Naive thymus-derived CD8-positive, alpha-beta T cell (primary cell): Measurements from ENCODE around the gene ERGIC2. TPM values are rescaled to one million over a fixed set of nuclear protein-coding genes. Genes with fewer than 3 reads are reported as not detected.

Experiments used
- polyA plus RNA-seq, 3 donors: library from polyadenylated mRNA; unstranded; fragments of 300-500 nt; fragmentation: Illumina TruSeq; gene quantifications; one replicate each; pipeline ENCODE4 v1.2.3, GENCODE V29; 2021
- total RNA-seq, 8 experiments: library from RNA in 2 of 8; stranded (reverse) in 2 of 8; gene quantifications; one replicate each; pipeline ENCODE4 v1.2.3 and lab custom pipeline; 2021 to 2026

ERGIC2 gene
- total and polyA plus RNA-seq, 5 experiments from 2014 or later: 51.3 to 76.9 (median 62.9) TPM

Other genes with a start within 250 kb of the ERGIC2 start
- under 1 TPM in 1 of 2 experiments, not detected in 1; 0.70 TPM for gene FAR2, start 231.9 kb downstream of the ERGIC2 start, total RNA-seq
- gene FAR2, start 231.9 kb downstream of the ERGIC2 start, polyA plus RNA-seq: under 1 TPM; 0.26 to 0.93 (median 0.50) TPM
- gene OVCH1, start 116.5 kb upstream of the ERGIC2 start, total RNA-seq: not detected
- not detected for gene OVCH1, start 116.5 kb upstream of the ERGIC2 start, polyA plus RNA-seq